GM19468 (cell line): ENCODE data around the gene BIRC2.
"Not testable (repeated sequence)": the region's sequence is repeated elsewhere in the genome, so short reads cannot be mapped to it uniquely, and the experiment has no call there.

Experiments used
- ATAC-seq: cut with Tn5 transposase; IDR thresholded peaks from one replicate; pipeline ENCODE4 v1.9.1; 2021; ENCODE audit warnings: mild to moderate bottlenecking, moderate library complexity, moderate number of reproducible peaks; ENCODE audit not compliant: unreplicated experiment; ENCODE audit errors: extremely low read depth

The BIRC2 gene

GRCh38 chr11:102368472-102368871, 21.5 kb downstream of the BIRC2 start:
- ATAC-seq, result peak; percentile 100

- not testable (repeated sequence) for ATAC-seq
Measured at GRCh38 chr11:102374633-102375424, 27.8 kb downstream of the BIRC2 start.

DNA sequence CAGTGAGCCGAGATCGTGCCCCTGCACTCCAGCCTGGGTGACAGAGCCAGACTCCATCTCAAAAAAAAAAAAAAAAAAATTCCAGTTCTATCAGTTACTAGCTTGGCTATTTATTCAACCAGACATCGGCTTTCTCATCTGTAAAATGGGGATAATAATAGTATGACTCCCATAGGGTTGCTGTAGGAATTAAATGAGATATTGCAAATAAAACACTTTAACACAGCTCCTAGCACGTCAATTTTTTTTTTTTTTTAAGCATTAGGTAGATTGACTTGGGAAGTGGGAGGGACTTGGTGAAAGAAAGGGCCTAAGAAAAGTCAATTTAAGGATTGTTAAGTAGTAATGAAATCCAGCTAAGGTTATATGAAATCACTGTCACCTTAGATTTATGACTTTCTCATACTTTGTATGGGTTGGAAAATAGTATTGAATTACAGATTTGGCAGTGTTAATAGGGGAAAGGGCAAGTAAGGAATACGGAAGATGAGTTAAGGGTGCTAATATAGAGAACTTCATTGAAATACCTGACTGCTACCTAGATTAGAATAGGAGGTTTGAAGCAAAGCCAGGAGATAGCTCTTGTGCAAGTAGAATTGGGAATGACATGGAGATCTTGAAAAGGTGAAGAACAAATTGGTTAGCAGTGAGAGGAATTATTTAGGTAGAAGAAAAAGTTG, 28.8 kb downstream of the BIRC2 start:
- ATAC-seq, result no peak

GRCh38 chr11:102377891-102378290, 30.9 kb downstream of the BIRC2 start:
- ATAC-seq, result no peak

DNA sequence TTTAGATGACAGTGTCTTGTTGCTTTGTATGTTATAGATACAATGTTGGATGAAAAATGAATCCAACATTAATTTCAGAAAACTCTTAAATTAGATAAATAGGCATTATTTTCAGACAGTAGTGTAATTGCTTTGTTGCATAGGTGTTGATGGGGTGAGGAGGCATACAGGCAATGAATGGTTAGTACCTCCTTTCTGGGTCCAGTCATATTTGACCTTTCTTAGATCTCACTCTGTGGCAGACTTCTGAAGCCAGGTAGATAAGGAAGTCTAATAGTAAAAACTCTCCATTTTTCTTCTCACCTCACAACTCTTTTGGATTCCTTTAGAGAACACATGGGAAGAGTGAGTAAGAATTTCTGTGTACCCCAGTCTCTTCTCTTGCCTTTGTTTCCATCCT, 31.8 kb downstream of the BIRC2 start:
- ATAC-seq, result no peak

GRCh38 chr11:102382384-102382783, 35.4 kb downstream of the BIRC2 start:
- no peak for ATAC-seq

- no peak for ATAC-seq
Measured at GRCh38 chr11:102383839-102384238, 36.8 kb downstream of the BIRC2 start.

DNA sequence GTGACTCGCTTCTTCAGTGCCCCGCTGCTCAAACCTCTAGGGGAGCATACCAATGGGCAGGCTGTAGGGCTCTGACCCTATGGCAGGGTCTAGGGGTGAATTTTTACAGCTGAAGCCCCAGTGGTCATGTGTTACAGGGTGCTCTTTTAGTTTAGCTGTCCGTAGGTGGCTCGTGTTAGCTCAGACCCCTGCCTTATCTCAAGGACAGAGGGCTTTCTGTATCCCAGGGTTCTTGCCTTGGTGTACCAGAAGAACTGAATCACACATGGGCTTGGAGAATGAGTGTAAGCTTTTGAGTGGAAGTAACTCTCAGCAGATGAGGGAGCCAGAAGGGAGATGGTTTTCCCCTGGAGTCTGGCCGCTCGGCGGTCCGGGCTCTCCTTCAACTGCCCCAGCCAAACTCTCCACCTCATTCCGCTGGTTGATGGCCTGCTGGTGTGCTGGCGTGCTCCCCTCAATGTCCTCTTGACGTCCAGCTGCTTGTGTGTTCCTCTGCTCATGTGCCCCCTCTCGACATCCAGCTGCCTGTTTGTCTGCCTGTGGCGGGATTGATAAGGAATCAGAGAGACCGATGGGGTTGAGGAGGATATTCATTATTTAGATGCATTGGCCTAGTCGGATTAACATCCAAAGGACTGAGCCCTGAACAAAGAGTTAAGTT, 37.5 kb downstream of the BIRC2 start:
- no peak for ATAC-seq

DNA sequence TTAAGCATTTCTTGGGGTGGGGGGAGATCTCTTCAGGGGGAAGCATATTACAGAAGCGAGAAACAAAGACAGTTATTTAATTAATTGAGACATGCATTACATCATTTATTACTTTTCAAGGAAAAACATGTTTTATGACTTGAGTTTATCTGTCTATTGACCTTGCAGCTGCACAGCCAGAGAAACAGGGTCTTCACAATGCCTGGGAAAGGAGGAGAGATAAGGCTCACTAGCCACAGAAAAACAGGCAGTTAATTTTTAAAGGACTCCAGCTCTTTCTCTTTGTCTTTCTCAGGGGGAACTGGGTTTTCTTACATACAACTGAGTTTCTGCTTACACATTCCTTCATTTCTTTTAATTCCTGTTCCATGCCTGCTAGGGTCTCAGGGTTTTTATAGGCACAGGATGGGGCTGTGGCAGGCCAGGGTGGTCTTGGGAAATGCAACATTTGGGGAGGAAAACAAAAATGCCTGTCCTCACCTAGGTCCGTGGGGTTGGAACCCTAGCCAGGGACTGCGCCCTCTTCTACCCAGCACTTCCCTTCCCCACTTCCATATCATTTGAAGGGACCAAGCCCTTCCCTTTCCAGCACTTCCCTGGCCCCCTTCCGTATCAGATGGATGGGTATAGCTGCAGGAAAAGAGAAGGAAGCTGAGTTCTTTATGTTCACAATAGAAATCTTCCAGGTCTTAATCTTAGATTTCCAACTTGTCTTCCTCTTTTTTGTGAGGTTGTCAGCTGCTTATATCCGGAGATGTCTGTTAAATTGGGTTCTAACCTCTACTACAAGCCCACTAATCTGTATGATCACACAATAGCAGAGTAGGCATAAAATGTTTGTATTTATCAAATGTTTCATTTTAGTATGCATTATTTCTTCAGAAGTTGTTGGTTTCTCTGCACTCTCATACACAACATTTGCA, 38.3 kb downstream of the BIRC2 start:
- ATAC-seq, result no peak

GRCh38 chr11:102386136-102386734, 39.2 kb downstream of the BIRC2 start:
- ATAC-seq, result no peak

DNA sequence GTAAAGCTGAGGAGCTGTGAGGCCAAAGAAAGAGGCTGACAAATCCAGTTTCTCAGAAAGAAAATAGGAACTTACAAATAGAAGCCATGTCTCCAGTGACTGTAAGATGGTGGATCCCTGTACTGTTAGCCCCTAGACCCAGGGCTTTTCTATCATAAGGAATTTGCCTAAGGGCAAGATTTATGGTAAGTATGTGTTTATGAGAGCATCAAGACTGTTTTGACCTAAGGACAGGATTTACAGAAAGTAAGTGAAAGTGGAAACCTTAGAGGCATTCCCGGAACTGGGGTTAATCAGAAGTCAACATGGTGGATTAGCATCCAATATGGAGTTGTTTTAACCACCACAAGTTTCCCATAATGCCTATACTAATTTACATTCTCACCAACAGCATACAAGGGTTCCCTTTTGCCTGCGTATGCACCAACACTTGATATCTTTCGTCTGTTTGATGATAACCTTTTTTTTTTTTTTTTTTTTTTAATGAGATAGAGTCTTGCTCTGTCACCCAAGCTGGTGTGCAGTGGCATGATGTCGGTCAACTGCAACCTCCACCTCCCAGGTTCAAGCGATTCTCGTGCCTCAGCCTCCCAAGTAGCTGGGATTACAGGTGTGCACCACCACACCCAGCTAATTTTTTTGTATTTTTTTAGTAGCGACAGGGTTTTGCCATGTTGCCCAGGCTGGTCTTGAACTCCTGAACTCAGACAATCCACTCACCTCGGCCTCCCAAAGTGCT, 40.2 kb downstream of the BIRC2 start:
- ATAC-seq, result no peak

DNA sequence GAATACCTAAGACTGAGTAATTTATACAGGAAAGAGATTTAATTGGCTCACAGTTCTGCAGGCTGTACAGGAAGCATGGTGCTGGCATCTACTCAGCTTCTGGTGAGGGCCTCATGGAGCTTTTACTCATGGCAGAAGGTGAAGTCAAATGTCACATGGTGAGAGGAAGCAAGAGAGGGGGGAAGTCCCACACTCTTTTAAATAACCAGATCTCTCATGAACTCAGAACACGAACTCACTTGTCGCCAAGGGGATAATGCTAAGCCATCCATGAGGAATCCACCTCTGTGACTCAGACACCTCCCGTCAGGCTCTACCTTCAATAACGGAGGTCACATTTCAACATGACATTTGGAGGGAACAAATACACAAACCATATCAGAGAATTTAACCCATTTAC, 42.2 kb downstream of the BIRC2 start:
- no peak for ATAC-seq

DNA sequence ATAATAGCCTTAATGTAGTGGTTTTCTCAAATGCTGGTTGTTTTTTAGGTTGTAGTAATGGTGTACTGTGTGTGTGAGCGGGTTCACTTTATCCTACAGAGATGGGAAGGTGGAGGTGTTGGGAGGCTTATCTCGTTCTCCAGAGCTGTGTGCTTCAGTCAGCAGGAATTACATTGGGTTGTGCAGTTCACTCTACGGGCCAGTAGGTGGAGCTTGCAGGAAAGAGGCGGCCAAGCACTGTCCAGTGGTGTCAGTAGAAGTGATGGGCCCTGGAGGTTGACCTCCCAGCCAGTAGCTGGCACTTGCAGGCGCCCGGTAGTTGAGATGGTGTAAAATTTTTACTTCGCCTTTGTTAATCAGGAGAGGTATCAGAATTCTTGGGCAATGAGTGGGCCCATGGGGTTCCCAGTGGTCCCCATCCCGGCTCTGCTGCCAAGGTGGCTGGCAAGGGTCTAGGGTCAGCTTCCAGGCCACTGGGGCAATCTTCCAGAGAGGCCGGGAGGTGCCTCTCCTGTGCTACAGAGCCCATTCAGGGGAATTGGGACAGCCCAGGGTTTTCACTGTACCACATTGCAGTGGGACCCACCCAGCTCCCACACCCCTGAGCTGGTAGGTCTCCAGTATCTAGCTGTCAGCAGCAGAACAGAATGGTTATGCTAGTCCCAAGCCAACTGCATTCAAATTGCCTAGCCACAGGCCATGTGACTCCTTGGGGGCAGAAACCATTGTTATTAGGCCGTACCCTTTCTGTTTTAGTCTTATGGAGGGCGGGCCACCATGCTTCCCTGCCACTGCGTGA, 43.9 kb downstream of the BIRC2 start:
- no peak for ATAC-seq

- ATAC-seq, result no peak
Measured at GRCh38 chr11:102391549-102392237, 44.7 kb downstream of the BIRC2 start.

- ATAC-seq, result no peak
Measured at GRCh38 chr11:102393272-102393730, 46.3 kb downstream of the BIRC2 start.

GRCh38 chr11:102395720-102396393, 48.8 kb downstream of the BIRC2 start:
- ATAC-seq, result no peak
